KG1 (cell line): Measurements from ENCODE around the gene BST1.

Experiments used
- DNase-seq: peaks from one replicate; lab custom pipeline; 2025; lab: John Stamatoyannopoulos, UW

BST1 gene

GRCh38 chr4:15702941-15703403 is at the start of gene BST1:
TSS of gene BST1 (plus strand) at chr4:15703065. CDS start at chr4:15703145, 80 bp downstream.
- DNase-seq: peak; percentile 23

- DNase-seq: no peak
These were observed 49.4 kb upstream of the BST1 start for GRCh38 chr4:15653420-15653819.

- peak; percentile 45 for DNase-seq
These were observed 48.8 kb upstream of the BST1 start for GRCh38 chr4:15653864-15654592.

GRCh38 chr4:15654593-15655222 is 48.2 kb upstream of the BST1 start:
- no peak for DNase-seq

GRCh38 chr4:15655223-15656037 is 47.4 kb upstream of the BST1 start, which contains the start of gene FBXL5:
TSS of gene FBXL5 (minus strand) at chr4:15655357. CDS start at chr4:15655287, 70 bp downstream.
- peak; percentile 89 for DNase-seq

- no peak for DNase-seq
These were observed 46.8 kb upstream of the BST1 start for GRCh38 chr4:15656038-15656470.

- DNase-seq: no peak
These were observed 45.5 kb upstream of the BST1 start for GRCh38 chr4:15657366-15657765.

- no peak for DNase-seq
These were observed 44.6 kb upstream of the BST1 start for GRCh38 chr4:15658136-15658770.

GRCh38 chr4:15658781-15659180 is 44.1 kb upstream of the BST1 start:
- no peak for DNase-seq

- DNase-seq: no peak
These were observed 42.9 kb upstream of the BST1 start for GRCh38 chr4:15659768-15660570.

GRCh38 chr4:15665753-15666365 is 37.0 kb upstream of the BST1 start:
- DNase-seq: no peak

- no peak for DNase-seq
These were observed 35.9 kb upstream of the BST1 start for GRCh38 chr4:15667006-15667405.

GRCh38 chr4:15668566-15669435 is 34.1 kb upstream of the BST1 start:
- no peak for DNase-seq

- DNase-seq: no peak
These were observed 32.3 kb upstream of the BST1 start for GRCh38 chr4:15670576-15670975.

GRCh38 chr4:15672101-15672500 is 30.8 kb upstream of the BST1 start:
- DNase-seq: no peak

- DNase-seq: no peak
These were observed 29.5 kb upstream of the BST1 start for GRCh38 chr4:15673337-15673736.

- no peak for DNase-seq
These were observed 28.8 kb upstream of the BST1 start for GRCh38 chr4:15674046-15674445.

- no peak for DNase-seq
These were observed 27.9 kb upstream of the BST1 start for GRCh38 chr4:15674926-15675325.

GRCh38 chr4:15675356-15675755 is 27.5 kb upstream of the BST1 start:
- DNase-seq: no peak

- DNase-seq: no peak
These were observed 26.8 kb upstream of the BST1 start for GRCh38 chr4:15676039-15676438.
